Neural progenitor cell (in vitro differentiated cells): ENCODE measurements around the gene WDR74. TPM values are rescaled to one million over a fixed set of nuclear protein-coding genes. Genes with fewer than 3 reads are reported as not detected.
"Not testable (repeated sequence)": the region's sequence is repeated elsewhere in the genome, so short reads cannot be mapped to it uniquely, and the experiment has no call there.

Experiments used
- DNase-seq: peaks from one replicate; pipeline ENCODE4 v3.0.0-alpha.2; 2016; ENCODE audit warnings: low spot score
- H2AFZ ChIP-seq: fragments of 200-600 bp; sonication (generic); replicated peaks from 2 replicates; pipeline ENCODE4 v1.6.1; 2016; ENCODE audit warnings: antibody characterized with exemption
- H3F3A ChIP-seq: fragments of 200-600 bp; sonication (generic); 2 replicates; pipeline ENCODE4 v1.6.1; 2016; ENCODE audit warnings: antibody characterized with exemption, low read depth
- H3K27ac ChIP-seq: fragments of 200-600 bp; sonication (generic); 2 replicates; pipeline ENCODE4 v1.5.1; 2016; ENCODE audit warnings: mild to moderate bottlenecking
- H3K27me3 ChIP-seq: fragments of 200-600 bp; sonication (generic); 2 replicates; pipeline ENCODE4 v1.6.1; 2016; ENCODE audit warnings: mild to moderate bottlenecking, moderate library complexity
- H3K36me3 ChIP-seq: fragments of 200-600 bp; sonication (generic); 2 replicates; pipeline ENCODE4 v1.5.1; 2016
- H3K4me1 ChIP-seq: fragments of 200-600 bp; sonication (generic); 2 replicates; pipeline ENCODE4 v1.6.1; 2016; ENCODE audit warnings: mixed run types
- H3K4me2 ChIP-seq: fragments of 200-600 bp; sonication (generic); 2 replicates; pipeline ENCODE4 v1.6.1; 2016
- H3K4me3 ChIP-seq: fragments of 200-600 bp; sonication (generic); 2 replicates; pipeline ENCODE4 v1.5.1; 2016
- H3K79me2 ChIP-seq: fragments of 200-600 bp; sonication (generic); 2 replicates; pipeline ENCODE4 v1.6.1; 2016; ENCODE audit warnings: low read depth
- H3K9ac ChIP-seq: fragments of 200-600 bp; sonication (generic); 2 replicates; pipeline ENCODE4 v1.6.1; 2016
- H3K9me3 ChIP-seq: fragments of 200-600 bp; sonication (generic); 2 replicates; pipeline ENCODE4 v1.5.1; 2016; ENCODE audit warnings: low read depth
- H4K20me1 ChIP-seq: fragments of 200-600 bp; sonication (generic); 2 replicates; pipeline ENCODE4 v1.6.1; 2016; ENCODE audit warnings: low read depth
- H3K27ac Mint-ChIP-seq: 3 replicates; pipeline ENCODE4 v1.8.0; 2021; ENCODE audit warnings: mixed read lengths
- H3K27me3 Mint-ChIP-seq: 2 replicates; pipeline ENCODE4 v1.8.0; 2022; ENCODE audit warnings: low read depth, mild to moderate bottlenecking, inconsistent platforms, moderate library complexity, mixed read lengths; ENCODE audit not compliant: insufficient read depth
- H3K36me3 Mint-ChIP-seq: 3 replicates; pipeline ENCODE4 v1.8.0; 2021; ENCODE audit warnings: mixed read lengths
- H3K4me1 Mint-ChIP-seq: 3 replicates; pipeline ENCODE4 v1.8.0; 2021; ENCODE audit warnings: mixed read lengths
- H3K4me3 Mint-ChIP-seq: 3 replicates; pipeline ENCODE4 v1.8.0; 2021; ENCODE audit warnings: mild to moderate bottlenecking, moderate library complexity, mixed read lengths
- H3K9me3 Mint-ChIP-seq: 3 replicates; pipeline ENCODE4 v1.8.0; 2020; ENCODE audit warnings: mixed read lengths
- CTCF ChIP-seq: fragments of 200-600 bp; sonication (generic); IDR thresholded peaks from 2 replicates; pipeline ENCODE4 v1.5.1; 2017; ENCODE audit warnings: antibody characterized with exemption, mild to moderate bottlenecking
- EZH2 ChIP-seq: fragments of 200-600 bp; sonication (generic); IDR thresholded peaks from 2 replicates; pipeline ENCODE4 v1.6.1; 2017; ENCODE audit warnings: antibody characterized with exemption, mild to moderate bottlenecking, moderate library complexity
- EZH2phosphoT487 ChIP-seq: fragments of 200-600 bp; sonication (generic); IDR thresholded peaks from 2 replicates; pipeline ENCODE4 v1.6.1; 2017; ENCODE audit warnings: antibody characterized with exemption
- total RNA-seq: library from RNA; depleted of rRNA; stranded (reverse); fragments of >200 nt; gene quantifications from 2 replicates; pipeline ENCODE4 v1.2.3, GENCODE V29; 2015; ENCODE audit warnings: low replicate concordance

The WDR74 gene
- total RNA-seq, 1 donor from 2014 or later, result 40.0 TPM

- peak; percentile 99 for DNase-seq
- peaks cover 16% of the 10 kb centered on the region for H3K4me1 Mint-ChIP-seq
- H3K27me3 ChIP-seq, result no peaks in the 10 kb centered on the region
- peak within 1 kb of the TSS; percentile 79 for H3K27ac ChIP-seq
- H3K79me2 ChIP-seq, result peaks cover 43% of the 10 kb centered on the region
- H4K20me1 ChIP-seq, result peaks cover 16% of the 10 kb centered on the region
- H2AFZ ChIP-seq, result peak within 1 kb of the TSS; percentile 77
- peak within 1 kb of the TSS; percentile 91 for H3K4me3 ChIP-seq
- TF ChIP-seq EZH2phosphoT487, result no peak
- TF ChIP-seq CTCF, result no peak
- TF ChIP-seq EZH2, result no peak
- peak within 1 kb of the TSS; percentile 97 for H3K4me3 Mint-ChIP-seq
- no peaks in the 10 kb centered on the region for H3K9me3 ChIP-seq
- no peaks in the 10 kb centered on the region for H3K36me3 ChIP-seq
- peak within 1 kb of the TSS; percentile 99 for H3K27ac Mint-ChIP-seq
- no peaks in the 10 kb centered on the region for H3K9me3 Mint-ChIP-seq
- peaks cover 15% of the 10 kb centered on the region for H3K36me3 Mint-ChIP-seq
- peak within 1 kb of the TSS; percentile 75 for H3K9ac ChIP-seq
- H3K4me2 ChIP-seq, result peak within 1 kb of the TSS; percentile 89
- peaks cover 11% of the 10 kb centered on the region for H3K27me3 Mint-ChIP-seq
- H3K4me1 ChIP-seq, result peaks cover 12% of the 10 kb centered on the region
- peaks cover 25% of the 10 kb centered on the region for H3F3A ChIP-seq
These were observed 7.7 kb downstream of the WDR74 start, which contains the start of gene STX5 for GRCh38 chr11:62831520-62832335. Gene STX5 (minus strand): TSS chr11:62832051. CDS start chr11:62831243, 808 bp downstream.

- Histone ChIP-seq H3K79me2 (peaks cover 35% of the 10 kb centered on the region), H3F3A (peaks cover 25% of the 10 kb centered on the region), H2AFZ (peak overlapping the region; percentile 63), H4K20me1 (peaks cover 16% of the 10 kb centered on the region), H3K36me3 (no peaks in the 10 kb centered on the region), H3K4me1 (peaks cover 12% of the 10 kb centered on the region), H3K27ac (peak overlapping the region; percentile 78), H3K4me2 (peak overlapping the region; percentile 89), H3K4me3 (peak overlapping the region; percentile 91), H3K27me3 (no peaks in the 10 kb centered on the region), H3K9ac (peak overlapping the region; percentile 75), H3K9me3 (no peaks in the 10 kb centered on the region)
- Mint-ChIP-seq H3K27me3 (peaks cover 11% of the 10 kb centered on the region), H3K9me3 (no peaks in the 10 kb centered on the region), H3K27ac (peak overlapping the region; percentile 99), H3K36me3 (peaks cover 15% of the 10 kb centered on the region), H3K4me1 (peaks cover 16% of the 10 kb centered on the region), H3K4me3 (peak overlapping the region; percentile 97)
- TF ChIP-seq EZH2 (no peak), EZH2phosphoT487 (no peak), CTCF (no peak)
- DNase-seq, result peak; percentile 81
These were observed 8.4 kb downstream of the WDR74 start for GRCh38 chr11:62830904-62831519.

- peaks cover 18% of the 10 kb centered on the region for H3F3A ChIP-seq
- not testable (repeated sequence) for H3K9me3 Mint-ChIP-seq, DNase-seq, H3K27ac ChIP-seq, H3K4me2 ChIP-seq, H3K4me3 Mint-ChIP-seq, H3K9ac ChIP-seq, H3K9me3 ChIP-seq, H3K36me3 ChIP-seq, H3K4me3 ChIP-seq, H3K27ac Mint-ChIP-seq, H2AFZ ChIP-seq, H3K27me3 ChIP-seq
- peaks cover 12% of the 10 kb centered on the region for H3K4me1 ChIP-seq
- peaks cover 34% of the 10 kb centered on the region for H3K79me2 ChIP-seq
- peaks cover 13% of the 10 kb centered on the region for H3K36me3 Mint-ChIP-seq
- H4K20me1 ChIP-seq, result peaks cover 10% of the 10 kb centered on the region
- H3K4me1 Mint-ChIP-seq, result peaks cover 13% of the 10 kb centered on the region
- H3K27me3 Mint-ChIP-seq, result peaks cover 15% of the 10 kb centered on the region
These were observed 11.3 kb downstream of the WDR74 start for GRCh38 chr11:62828130-62828529.

GRCh38 chr11:62823677-62824076 lies 15.7 kb downstream of the WDR74 start:
- H3F3A ChIP-seq, result no peaks in the 10 kb centered on the region
- no peaks in the 10 kb centered on the region for H3K36me3 ChIP-seq
- no peaks in the 10 kb centered on the region for H4K20me1 ChIP-seq
- no peaks in the 10 kb centered on the region for H3K4me1 Mint-ChIP-seq
- no peak overlapping the region for H2AFZ ChIP-seq
- no peak overlapping the region for H3K4me2 ChIP-seq
- H3K36me3 Mint-ChIP-seq, result peaks cover 26% of the 10 kb centered on the region
- peaks cover 10% of the 10 kb centered on the region for H3K79me2 ChIP-seq
- no peak overlapping the region for H3K27ac ChIP-seq
- H3K4me1 ChIP-seq, result no peaks in the 10 kb centered on the region
- H3K4me3 Mint-ChIP-seq, result no peak overlapping the region
- no peaks in the 10 kb centered on the region for H3K9me3 Mint-ChIP-seq
- H3K4me3 ChIP-seq, result no peak overlapping the region
- no peak overlapping the region for H3K27ac Mint-ChIP-seq
- H3K9ac ChIP-seq, result no peak overlapping the region
- TF ChIP-seq EZH2phosphoT487 (no peak), EZH2 (no peak), CTCF (no peak)
- no peaks in the 10 kb centered on the region for H3K27me3 ChIP-seq
- H3K9me3 ChIP-seq, result no peaks in the 10 kb centered on the region
- DNase-seq, result no peak
- H3K27me3 Mint-ChIP-seq, result peaks cover 7% of the 10 kb centered on the region
